Smooth muscle cell (in vitro differentiated cells): ENCODE data around the gene PARD3. TPM values are rescaled to one million over a fixed set of nuclear protein-coding genes. Genes with fewer than 3 reads are reported as not detected.

ENCODE experiments used
- DNase-seq: peaks from one replicate; lab custom pipeline; 2025; ENCODE audit not compliant: unreplicated experiment; lab: John Stamatoyannopoulos, UW
- H2AFZ ChIP-seq: fragments of 200-600 bp; sonication (generic); 2 replicates; pipeline ENCODE4 v1.6.0; 2016; ENCODE audit warnings: antibody characterized with exemption, low read depth, mild to moderate bottlenecking
- H3F3A ChIP-seq: fragments of 200-600 bp; sonication (generic); 2 replicates; pipeline ENCODE4 v1.6.0; 2017; ENCODE audit warnings: antibody characterized with exemption, low read depth
- H3K27ac ChIP-seq: fragments of 200-600 bp; sonication (generic); 2 replicates; pipeline ENCODE4 v1.5.1; 2016; ENCODE audit warnings: low read depth, mild to moderate bottlenecking
- H3K27me3 ChIP-seq: fragments of 200-600 bp; sonication (generic); 2 replicates; pipeline ENCODE4 v1.6.1; 2016; ENCODE audit warnings: low read depth, mild to moderate bottlenecking
- H3K36me3 ChIP-seq: fragments of 200-600 bp; sonication (generic); 2 replicates; pipeline ENCODE4 v1.5.1; 2016; ENCODE audit warnings: low read depth
- H3K4me1 ChIP-seq: fragments of 200-600 bp; sonication (generic); 2 replicates; pipeline ENCODE4 v1.5.1; 2016; ENCODE audit warnings: low read depth
- H3K4me2 ChIP-seq: fragments of 200-600 bp; sonication (generic); 2 replicates; pipeline ENCODE4 v1.6.0; 2016; ENCODE audit warnings: mild to moderate bottlenecking
- H3K4me3 ChIP-seq: fragments of 200-600 bp; sonication (generic); 2 replicates; pipeline ENCODE4 v1.5.1; 2016; ENCODE audit warnings: mild to moderate bottlenecking
- H3K79me2 ChIP-seq: fragments of 200-600 bp; sonication (generic); 2 replicates; pipeline ENCODE4 v1.6.0; 2016; ENCODE audit warnings: low read depth, mild to moderate bottlenecking
- H3K9ac ChIP-seq: fragments of 200-600 bp; sonication (generic); 2 replicates; pipeline ENCODE4 v1.6.0; 2016; ENCODE audit warnings: low read depth
- H3K9me3 ChIP-seq: fragments of 200-600 bp; sonication (generic); replicated peaks from 2 replicates; pipeline ENCODE4 v1.5.1; 2016; ENCODE audit warnings: low read depth
- H4K20me1 ChIP-seq: fragments of 200-600 bp; sonication (generic); 2 replicates; pipeline ENCODE4 v1.6.0; 2016; ENCODE audit warnings: low read depth
- WGBS: methylation state at CpG from one replicate; pipeline ENCODE4 v1.1.7; 2016; ENCODE audit warnings: low lambda C conversion rate; 5-methylcytosine and 5-hydroxymethylcytosine counted together
- polyA plus RNA-seq: library from polyadenylated mRNA; unstranded; fragments of >200 nt; fragmentation: Nextera tagmentation; extraction: Ambion mirVana; gene quantifications from 2 replicates; pipeline ENCODE4 v1.2.1, GENCODE V29; 2016
- total RNA-seq: library from RNA; depleted of rRNA; stranded (reverse); fragments of >200 nt; gene quantifications from 2 replicates; pipeline ENCODE4 v1.2.3, GENCODE V29; 2014
- TF ChIP-seq, protein P1 (sequence below): fragments of 200-600 bp; sonication (generic); IDR thresholded peaks from 2 replicates; pipeline ENCODE4 v1.5.1; 2017; ENCODE audit warnings: borderline replicate concordance, mild to moderate bottlenecking, antibody characterized with exemption; ENCODE audit not compliant: insufficient read depth, poor library complexity, severe bottlenecking

The PARD3 gene
- total and polyA plus RNA-seq, 2 experiments from 2014 or later: 17.5 to 26.0 TPM

DNA sequence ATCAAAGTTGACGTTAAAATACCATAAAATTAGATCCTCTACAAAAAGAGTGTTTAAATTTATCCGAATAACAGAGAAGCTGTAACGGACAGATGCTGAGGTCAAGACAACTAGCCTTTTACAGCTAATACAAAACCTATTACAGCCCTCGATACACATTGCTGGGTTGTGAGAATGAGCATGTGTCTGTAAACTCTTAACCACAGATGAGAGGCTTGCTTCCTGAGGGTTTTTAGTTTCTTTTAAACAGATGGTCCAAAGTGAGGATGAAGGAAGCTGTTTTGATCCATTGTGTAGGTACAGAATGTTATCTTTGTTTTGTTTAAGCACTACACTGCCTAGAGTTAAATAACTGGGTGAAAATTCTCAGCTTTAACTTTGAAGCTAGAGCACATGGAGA is 578.2 kb downstream of the PARD3 start:
- H3K27me3 ChIP-seq: no peaks in the 10 kb centered on the region
- H3K4me1 ChIP-seq: peaks cover 11% of the 10 kb centered on the region
- H2AFZ ChIP-seq: no peak overlapping the region
- H4K20me1 ChIP-seq: no peaks in the 10 kb centered on the region
- H3K9ac ChIP-seq: no peak overlapping the region
- no peaks in the 10 kb centered on the region for H3K79me2 ChIP-seq
- TF ChIP-seq, protein P1, sequence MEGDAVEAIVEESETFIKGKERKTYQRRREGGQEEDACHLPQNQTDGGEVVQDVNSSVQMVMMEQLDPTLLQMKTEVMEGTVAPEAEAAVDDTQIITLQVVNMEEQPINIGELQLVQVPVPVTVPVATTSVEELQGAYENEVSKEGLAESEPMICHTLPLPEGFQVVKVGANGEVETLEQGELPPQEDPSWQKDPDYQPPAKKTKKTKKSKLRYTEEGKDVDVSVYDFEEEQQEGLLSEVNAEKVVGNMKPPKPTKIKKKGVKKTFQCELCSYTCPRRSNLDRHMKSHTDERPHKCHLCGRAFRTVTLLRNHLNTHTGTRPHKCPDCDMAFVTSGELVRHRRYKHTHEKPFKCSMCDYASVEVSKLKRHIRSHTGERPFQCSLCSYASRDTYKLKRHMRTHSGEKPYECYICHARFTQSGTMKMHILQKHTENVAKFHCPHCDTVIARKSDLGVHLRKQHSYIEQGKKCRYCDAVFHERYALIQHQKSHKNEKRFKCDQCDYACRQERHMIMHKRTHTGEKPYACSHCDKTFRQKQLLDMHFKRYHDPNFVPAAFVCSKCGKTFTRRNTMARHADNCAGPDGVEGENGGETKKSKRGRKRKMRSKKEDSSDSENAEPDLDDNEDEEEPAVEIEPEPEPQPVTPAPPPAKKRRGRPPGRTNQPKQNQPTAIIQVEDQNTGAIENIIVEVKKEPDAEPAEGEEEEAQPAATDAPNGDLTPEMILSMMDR: no peak
- no peak for DNase-seq
- H3F3A ChIP-seq: no peaks in the 10 kb centered on the region
- H3K36me3 ChIP-seq: no peaks in the 10 kb centered on the region
- H3K9me3 ChIP-seq: no peaks in the 10 kb centered on the region
- no peak overlapping the region for H3K27ac ChIP-seq
- WGBS: 64% methylated on average over 4 of the region's 4 CpGs
- no peak overlapping the region for H3K4me2 ChIP-seq
- H3K4me3 ChIP-seq: no peak overlapping the region

DNA sequence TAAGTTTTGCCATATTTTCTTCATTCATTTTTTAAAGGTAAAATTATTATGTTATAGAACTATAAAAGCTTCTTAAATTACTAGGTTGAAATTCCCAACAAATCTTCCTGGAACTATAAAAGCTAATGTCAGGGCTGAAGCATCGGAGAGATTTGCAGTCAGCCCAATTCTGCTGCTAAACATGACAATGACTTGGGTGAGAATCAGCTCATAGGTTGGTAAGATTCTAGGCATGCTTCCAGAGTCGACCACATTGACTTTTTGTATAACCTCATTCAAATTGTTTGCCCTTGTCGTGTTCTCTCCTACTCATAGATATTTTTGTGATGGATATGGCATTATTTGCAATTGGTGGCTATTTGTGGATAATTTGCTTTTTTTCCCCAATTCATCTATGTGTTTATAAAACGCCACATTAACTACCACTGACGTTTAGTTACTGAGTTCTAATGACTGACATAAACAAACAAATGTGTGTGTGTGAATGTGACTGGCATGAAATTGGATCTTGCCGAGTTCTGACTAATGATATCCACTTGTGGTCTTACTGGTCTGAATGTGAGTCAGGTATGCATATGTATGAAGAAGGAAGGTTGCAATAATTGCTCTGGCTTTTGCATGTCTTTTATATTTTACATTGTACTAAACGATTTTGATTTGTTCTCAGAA is 579.8 kb downstream of the PARD3 start:
- TF ChIP-seq, protein P1: no peak
- WGBS: 77% methylated on average over 7 of the region's 7 CpGs
- H3K27me3 ChIP-seq: no peaks in the 10 kb centered on the region
- no peaks in the 10 kb centered on the region for H3K36me3 ChIP-seq
- no peak for DNase-seq
- no peak overlapping the region for H3K4me3 ChIP-seq
- no peaks in the 10 kb centered on the region for H3F3A ChIP-seq
- no peak overlapping the region for H3K9ac ChIP-seq
- H3K4me2 ChIP-seq: no peak overlapping the region
- H3K27ac ChIP-seq: no peak overlapping the region
- no peaks in the 10 kb centered on the region for H3K9me3 ChIP-seq
- no peaks in the 10 kb centered on the region for H4K20me1 ChIP-seq
- H3K79me2 ChIP-seq: no peaks in the 10 kb centered on the region
- peaks cover 11% of the 10 kb centered on the region for H3K4me1 ChIP-seq
- H2AFZ ChIP-seq: no peak overlapping the region

DNA sequence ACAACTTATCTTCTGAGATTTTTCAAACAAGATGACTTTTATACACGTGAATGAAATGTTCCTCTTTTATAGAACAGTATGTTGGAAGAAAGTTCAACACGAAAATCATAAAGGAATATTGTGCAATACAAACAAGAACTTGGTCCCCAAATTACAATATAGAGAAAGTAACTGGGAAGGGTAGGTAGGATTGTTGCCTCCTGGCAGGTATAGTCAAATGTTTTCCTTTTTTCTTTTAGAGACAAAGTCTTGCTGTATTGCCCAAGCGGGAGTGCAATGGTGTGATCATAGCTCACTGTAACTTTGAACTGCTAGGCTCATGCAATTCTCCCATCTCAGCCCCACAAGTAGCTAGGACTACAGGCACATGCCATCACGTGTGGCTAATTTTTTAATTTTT is 582.6 kb downstream of the PARD3 start:
- TF ChIP-seq, protein P1: no peak
- H3K4me3 ChIP-seq: no peak overlapping the region
- no peaks in the 10 kb centered on the region for H4K20me1 ChIP-seq
- 95% methylated on average over 4 of the region's 4 CpGs for WGBS
- H3K4me2 ChIP-seq: no peak overlapping the region
- DNase-seq: no peak
- no peaks in the 10 kb centered on the region for H3K27me3 ChIP-seq
- H3K27ac ChIP-seq: no peak overlapping the region
- no peak overlapping the region for H3K9ac ChIP-seq
- H3K4me1 ChIP-seq: peaks cover 10% of the 10 kb centered on the region
- H3F3A ChIP-seq: no peaks in the 10 kb centered on the region
- no peak overlapping the region for H2AFZ ChIP-seq
- H3K36me3 ChIP-seq: no peaks in the 10 kb centered on the region
- H3K9me3 ChIP-seq: no peaks in the 10 kb centered on the region
- H3K79me2 ChIP-seq: no peaks in the 10 kb centered on the region
